DOHH2 (cell line): ENCODE results near the gene HIC1.

ENCODE experiments used
- CTCF ChIP-seq: fragments of 200-600 bp; sonication (generic); IDR thresholded peaks from one replicate; pipeline ENCODE4 v1.5.1; 2014; ENCODE audit warnings: antibody characterized with exemption, mild to moderate bottlenecking, low read depth, low read length; ENCODE audit not compliant: poor library complexity, severe bottlenecking
- EZH2phosphoT487 ChIP-seq: fragments of 200-600 bp; sonication (generic); IDR thresholded peaks from 2 replicates; pipeline ENCODE4 v1.6.1; 2017; ENCODE audit warnings: borderline replicate concordance, mild to moderate bottlenecking, antibody characterized with exemption, low read length, moderate library complexity, mixed read lengths

DNA sequence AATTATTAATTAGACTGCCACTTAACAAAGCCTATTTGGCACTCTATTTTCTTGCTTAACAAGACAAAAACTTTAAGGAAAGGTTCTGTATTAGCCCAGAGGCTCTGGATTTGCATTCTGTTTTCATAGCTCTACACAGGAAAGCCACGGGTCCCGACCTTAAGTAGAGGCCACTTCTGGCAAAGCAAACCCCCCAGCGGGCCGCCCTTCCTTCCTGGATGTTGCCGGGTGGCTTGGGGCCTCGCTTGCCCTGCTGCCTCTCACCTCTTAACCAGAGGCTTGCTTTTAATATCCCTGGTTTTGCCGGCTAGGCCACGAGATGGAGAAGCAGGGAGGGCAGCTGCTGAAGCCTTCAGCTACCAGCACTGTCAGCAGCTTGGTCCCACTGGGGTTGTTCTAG is 34.2 kb upstream of the HIC1 start:
- TF ChIP-seq CTCF (no peak), EZH2phosphoT487 (no peak)
